Fibroblast of lung (primary cell): Measurements from ENCODE around the gene HINT2.

ENCODE experiments used
- CTCF ChIP-seq, 2 donors: IDR thresholded peaks in 1 of 2; conservative IDR thresholded peaks in 1 of 2; 1 replicate in 1 of 2; 2 replicates in 1 of 2; pipeline ENCODE4 v1.5.1; 2011 to 2012; ENCODE audit warnings: low read length in 2 of 2, control low read depth in 1 of 2, inconsistent platforms in 1 of 2, low read depth in 1 of 2, mild to moderate bottlenecking in 1 of 2
- EZH2 ChIP-seq: IDR thresholded peaks from 2 replicates; pipeline ENCODE4 v1.5.1; 2012; ENCODE audit warnings: low read length, control low read depth, mild to moderate bottlenecking; ENCODE audit errors: missing control alignments

DNA sequence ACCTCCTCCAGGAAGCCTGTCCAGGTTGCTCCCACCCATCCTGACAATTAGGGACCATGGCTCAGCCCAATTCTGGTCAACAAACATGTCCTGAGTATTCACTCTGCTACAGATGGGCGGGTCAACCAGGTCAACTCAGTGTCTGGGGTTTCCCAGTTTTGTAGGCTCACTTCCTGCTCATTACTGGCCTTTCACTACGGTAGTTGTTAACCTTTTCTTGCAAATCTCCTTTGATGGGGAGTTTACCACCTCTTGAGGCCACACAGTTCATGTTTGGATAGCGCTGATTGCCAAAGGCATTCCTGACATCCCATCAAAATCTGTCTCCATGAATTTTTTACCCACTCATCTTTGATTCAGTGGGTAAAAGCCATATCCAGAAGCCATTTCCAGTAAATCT is 28.0 kb upstream of the HINT2 start:
- TF ChIP-seq CTCF (conservative IDR thresholded peaks at IDR 0.05 in 1 of 2, IDR thresholded peaks at IDR 0.05 in 1 of 2; ENCODE audit: low read depth in 1 of 2, low read length in 2 of 2) (no peak), EZH2 (no peak)
